Measurements from ENCODE around the gene MTA1.

Gene MTA1

DNA sequence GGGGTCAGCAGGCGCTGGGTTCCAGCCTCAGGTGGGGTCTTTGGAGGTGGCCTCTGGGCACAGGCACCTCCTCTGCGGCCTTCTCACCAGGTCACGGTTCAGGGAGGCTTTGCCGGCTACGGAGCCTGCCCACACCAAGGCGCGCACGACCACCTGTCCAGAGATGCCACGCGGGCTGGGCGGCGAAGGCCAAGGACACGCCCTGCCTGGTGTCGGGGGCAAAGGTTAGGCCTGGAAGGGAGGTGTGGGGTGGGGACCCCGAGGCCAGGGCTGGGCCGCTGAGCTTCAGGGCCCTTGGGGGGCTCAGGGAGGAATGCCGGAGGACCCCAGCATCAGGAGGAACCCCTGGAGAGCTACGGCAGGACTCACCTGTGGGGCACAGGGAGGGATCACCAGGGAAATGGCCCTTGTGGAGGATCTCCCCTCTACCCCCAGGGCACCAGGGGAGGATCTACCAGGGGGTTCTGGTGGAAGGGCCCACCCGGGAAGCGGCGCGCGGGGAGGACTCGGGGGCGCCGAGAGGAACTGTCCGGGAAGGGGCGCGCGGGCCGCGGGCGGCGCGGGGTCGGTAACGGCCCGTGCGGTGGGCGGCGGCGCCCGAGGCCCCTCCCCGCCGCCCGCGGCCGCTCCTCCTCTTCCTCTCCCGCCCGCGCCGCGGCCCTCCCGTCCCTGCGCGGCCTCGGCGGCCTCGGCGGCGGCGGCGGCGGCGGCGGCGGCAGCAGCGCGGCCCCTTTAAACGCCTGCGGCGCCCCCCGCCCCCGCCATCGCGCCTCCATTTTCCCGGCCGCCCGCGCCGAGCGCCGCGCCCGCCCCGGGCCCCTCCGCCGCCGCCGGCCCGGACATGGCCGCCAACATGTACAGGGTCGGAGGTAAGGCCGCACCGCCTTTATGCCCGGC, at the start of gene MTA1:
TSS of gene MTA1 (plus strand) at position 633 of the 897 bp plus-strand sequence. CDS start at position 842, 209 bp downstream.
- no peak for DNase-seq

DNA sequence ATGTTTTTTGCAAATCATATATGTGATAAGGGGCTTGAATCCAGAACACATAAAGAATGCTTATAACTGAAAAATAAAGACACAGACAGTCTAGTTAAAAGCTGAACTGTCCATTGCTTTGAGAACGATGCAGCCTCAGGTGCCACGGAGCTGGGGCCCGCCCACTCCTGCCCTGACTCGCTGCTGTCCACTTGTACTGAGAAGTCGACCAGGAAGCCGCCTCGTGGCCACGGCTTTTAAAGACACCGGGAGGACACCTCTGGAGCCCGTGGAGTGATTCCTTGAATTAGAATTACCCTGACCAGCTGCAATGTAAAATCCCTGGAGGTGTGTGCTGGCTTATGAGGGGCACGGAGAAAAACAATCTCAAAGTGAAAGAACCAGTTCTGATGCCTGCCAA, 45.2 kb upstream of the MTA1 start:
- DNase-seq, result no peak

DNA sequence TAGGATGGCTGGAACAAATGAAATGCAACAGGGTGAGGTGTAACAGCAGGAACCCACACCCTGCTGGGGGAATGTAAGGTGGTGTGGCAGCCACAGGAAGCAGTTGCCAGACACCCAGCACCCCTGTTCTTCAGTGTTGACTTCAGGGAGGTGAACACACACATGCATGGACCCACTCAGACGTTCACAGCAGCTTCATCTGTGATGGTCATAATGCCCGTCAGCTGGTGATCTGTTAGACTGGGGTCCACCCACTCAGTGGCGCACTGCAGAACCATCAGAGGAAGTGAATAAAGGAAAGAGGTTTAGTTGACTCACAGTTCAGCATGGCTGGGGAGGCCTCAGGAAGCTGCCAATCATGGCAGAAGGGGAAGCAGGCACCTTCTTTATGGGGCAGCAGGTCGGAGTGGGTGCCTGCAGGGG, 44.0 kb upstream of the MTA1 start:
- no peak for DNase-seq

DNA sequence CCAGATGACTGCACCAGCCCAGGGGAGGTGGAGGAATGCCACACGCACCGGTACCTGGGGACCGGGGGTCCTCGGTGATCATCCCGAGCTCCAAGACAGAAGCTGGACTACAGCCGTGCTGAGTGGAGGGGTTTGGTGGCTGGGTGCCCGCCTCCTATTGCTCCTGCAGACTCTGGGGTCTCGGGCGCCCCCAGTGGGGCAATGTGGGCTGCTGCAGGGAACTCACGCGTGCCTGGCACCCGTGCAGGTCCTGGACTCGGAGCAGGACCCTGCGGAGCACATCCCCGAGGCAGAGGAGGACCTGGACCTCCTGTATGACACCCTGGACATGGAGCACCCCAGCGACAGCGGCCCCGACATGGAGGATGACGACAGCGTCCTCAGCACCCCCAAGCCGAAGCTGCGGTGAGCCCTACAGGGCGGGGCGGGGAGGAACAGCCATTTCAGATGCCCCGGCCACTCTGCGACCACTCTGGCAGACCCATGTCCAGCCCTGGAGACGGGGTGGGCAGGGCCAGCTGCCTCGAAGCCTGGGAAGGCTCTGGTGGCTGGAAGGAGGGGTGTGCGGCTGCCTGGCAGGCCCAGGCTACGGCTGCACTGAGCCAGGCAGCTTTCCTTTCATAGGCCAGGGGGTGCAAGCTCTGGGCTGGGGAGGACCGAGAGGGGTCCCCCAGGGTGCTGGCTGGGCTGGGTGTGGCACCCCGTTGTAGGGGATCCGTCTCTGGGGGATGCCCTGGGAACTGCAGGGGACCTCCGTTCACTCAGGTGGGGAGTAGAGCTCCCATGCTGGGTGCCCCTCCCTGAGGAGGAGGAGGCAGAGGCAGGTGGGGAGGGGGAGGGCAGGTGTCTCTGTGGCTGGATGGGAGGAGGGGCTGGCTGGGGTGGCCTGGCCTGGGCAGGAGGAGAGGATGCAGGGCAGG, 42.8 kb upstream of the MTA1 start:
- DNase-seq, result no peak

DNA sequence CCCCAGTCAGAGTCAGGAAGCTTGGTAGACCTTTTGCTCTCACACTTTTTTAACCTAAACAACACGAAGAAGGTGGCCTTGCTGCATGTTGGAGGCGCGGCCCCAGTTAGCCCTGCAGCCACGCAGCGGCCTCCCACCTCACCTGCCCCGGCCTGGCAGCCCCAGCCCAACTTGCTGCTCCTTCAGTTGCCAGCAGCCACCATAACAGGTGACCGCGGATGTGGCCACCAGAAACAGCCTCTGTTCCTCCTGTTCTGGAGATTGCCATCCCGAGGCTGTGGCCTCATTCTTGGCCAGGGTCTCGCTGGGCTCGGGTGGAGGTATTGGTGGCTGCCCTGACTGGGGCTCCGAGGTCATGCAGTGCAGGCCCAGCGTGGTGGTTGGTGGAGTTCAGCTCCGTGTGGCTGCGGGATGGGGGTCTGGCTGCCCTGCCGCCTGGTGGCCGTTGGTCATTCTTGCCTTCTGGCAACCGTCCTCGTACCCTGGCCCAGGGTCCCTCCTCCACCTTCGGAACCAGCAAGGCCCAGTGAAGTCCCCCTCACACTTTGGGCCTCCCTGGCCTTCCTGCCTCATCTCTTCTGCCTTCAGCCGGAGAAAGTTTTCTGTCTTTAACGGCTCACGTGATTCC, 42.0 kb upstream of the MTA1 start:
- no peak for DNase-seq

DNA sequence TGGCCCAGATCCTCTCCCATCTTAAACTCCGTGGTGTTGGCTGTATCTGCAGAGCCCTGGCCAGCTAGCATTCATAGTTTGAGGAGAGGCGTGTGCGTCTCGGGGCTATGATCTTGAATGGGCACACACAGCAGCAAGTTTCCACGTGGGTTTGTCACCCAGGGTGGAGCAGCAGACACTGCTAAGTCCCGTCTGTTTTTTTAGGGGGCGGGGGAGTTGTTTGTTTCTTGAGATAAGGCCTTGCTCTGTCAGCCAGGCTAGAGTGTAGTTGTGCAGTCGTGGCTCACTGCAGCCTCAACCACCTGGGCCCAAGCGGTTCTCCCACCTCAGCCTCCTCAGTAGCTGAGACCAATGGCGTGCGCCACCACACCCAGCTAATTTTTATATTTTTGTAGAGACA, 41.4 kb upstream of the MTA1 start:
- DNase-seq, result no peak

DNA sequence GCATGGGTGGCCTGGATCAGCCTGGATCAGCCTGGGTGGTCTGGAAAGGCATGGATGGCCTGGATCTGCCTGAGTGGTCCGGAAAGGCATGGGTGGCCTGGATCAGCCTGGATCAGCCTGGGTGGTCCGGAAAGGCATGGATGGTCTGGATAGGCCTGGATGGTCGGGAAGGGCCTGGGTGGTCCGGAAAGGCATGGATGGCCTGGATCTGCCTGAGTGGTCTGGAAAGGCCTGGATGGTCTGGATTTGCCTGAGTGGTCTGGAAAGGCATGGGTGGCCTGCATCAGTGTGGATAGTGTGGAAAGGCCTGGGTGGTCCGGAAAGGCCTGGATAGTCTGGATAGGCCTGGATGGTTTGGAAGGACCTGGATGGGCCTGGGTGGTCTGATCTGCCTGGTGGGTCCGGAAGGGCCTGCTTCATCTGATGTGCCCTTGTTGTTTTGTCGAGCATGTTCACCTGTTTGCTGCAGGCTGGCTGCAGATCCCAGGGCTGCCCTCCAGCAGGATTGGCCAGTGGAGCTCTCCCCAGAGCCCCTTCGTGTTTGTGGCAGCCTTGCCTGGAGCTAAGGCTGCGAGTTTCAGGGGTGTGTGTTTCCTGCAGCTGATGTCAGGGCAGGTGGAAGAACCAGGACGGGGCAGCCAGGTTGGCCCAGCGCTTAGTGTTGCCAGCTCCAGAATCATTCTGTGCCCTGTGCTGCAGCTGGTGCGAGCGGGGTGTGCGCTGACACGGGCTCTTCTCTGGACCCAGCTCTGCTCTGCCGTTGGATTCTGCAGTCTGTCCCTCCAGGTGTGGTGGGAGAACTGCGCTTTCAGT, 40.5 kb upstream of the MTA1 start:
- DNase-seq, result no peak

DNA sequence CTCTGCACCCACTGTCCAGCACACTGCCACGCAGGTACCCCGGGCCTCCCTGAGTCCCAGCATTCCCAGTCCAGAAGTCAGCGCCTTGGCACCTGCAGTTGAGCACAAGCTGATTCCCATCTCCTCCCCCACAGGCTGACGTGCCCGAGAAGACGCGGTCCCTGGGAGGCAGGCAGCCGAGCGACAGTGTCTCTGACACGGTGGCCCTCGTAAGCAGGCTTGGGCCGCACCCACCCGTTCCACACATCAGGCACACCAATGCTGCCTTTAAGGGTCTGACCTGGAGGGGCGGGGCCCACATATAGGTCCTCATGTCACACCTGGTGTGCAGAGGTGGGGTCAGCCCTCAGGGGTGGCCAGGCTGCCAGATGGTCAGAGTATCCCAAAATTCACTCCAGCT, 39.7 kb upstream of the MTA1 start:
- DNase-seq, result no peak

DNA sequence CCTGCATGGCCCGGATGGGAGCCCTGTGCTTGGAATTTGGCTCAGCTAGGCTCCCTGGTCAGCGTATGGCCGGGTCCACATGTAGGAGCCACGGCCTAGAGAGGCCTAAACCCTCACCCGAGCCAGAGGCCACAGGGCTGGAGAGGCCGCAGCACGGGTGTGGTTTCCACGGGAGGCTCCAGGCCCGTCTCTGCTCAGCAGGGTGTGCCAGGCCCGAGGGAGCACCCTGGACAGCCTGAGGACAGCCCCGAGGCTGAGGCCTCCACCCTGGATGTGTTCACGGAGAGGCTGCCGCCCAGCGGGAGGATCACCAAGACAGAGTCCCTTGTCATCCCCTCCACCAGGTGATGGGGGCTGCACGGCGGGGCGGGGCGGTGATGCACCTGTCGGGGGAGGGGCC, 38.9 kb upstream of the MTA1 start:
- no peak for DNase-seq

DNA sequence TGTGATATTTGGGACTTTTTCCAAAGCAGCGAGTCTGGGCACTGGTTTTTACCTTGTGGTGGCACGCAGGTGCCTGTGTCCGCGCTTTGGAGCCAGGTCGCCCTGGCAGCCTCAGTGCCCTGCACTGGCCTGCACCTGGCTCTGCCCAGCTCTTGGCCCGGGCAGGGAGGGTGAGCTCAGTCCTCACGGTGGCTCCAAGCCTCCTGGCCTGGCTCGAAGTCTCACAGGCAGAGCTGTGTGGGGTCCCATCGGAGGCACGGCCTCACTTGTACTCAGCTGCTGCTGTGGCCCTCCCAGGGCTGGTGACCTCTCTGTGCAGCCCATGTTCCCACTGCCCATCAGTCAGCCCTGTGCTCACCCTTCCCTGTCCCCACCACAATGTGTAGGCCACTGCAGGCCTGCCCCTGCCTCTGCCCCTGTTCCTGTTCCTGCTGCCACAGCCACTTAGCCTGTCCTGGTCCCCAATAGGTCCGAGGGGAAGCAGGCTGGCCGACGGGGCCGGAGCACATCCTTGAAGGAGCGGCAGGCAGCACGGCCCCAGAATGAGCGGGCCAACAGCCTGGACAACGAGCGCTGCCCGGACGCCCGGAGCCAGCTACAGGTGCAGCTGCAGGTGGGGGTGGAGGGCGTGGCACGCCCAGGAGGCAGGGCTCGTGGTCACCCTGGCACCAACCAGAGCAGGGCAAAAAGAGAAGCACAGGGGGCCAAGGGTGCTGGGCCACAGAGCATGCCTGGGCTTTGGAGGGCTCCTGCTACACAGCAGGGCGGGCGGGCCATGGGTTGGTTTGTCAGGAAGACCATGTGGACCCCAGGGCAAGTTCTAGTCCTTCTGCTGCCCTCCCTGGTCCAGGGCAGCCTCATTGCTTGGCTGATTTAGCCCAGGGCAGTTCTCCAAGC, 37.9 kb upstream of the MTA1 start:
- no peak for DNase-seq

DNA sequence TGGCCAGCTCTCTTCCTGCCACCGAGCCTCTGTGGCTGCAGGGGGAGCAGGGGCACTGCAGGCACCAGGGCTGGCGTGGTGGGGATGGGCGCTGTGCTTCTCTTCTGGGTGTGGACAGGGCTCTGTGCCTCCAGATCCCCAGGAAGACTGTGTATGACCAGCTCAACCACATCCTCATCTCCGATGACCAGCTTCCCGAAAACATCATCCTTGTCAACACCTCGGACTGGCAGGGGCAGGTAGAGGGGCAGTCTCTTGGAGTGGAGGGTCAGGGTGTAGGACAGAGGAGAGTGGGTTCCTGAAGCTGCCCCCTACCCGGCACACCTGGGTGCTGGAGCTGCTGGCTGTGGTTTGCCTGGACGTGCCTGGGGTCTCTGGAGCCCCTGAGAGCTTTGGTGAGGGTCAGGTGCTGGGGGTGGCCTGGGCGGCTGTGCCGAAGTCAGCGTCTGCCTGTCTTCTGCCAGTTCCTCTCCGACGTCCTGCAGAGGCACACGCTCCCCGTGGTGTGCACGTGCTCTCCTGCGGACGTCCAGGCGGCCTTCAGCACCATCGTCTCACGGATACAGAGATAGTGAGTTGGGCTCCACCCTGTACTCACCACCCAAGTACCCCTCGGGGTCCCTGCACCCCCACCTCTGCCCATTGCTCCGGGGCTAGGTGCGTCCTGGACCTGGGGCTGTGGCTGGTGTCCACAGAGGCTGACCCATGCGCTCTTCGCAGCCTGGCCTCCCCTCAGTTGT, 37.1 kb upstream of the MTA1 start:
- DNase-seq, result no peak

DNA sequence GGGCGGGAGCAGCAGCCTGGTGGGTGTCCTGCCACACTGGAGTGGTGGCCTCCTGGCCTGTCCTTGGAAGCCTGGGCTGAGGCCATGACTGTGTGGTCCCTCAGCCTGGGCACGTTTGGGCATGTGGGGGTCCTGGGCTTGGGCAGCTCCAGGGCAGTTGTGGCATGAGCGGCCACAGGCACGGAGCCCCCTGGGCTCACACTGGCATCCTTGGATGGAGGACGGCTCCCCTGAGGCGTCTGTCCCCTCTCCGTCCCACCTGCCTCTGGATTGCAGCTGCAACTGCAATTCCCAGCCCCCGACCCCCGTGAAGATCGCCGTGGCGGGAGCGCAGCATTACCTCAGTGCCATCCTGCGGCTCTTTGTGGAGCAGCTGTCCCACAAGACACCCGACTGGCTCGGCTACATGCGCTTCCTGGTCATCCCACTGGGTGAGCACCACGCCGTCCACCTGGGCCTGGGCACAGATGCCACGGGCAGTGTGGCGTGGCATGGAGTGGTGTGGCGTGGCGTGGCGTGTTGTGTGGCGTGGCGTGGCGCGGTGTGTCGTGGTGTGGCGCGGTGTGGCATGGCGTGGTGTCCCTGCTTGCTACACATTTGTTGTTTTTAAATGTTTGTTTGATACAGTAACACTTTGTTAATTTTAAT, 36.4 kb upstream of the MTA1 start:
- DNase-seq, result no peak

DNA sequence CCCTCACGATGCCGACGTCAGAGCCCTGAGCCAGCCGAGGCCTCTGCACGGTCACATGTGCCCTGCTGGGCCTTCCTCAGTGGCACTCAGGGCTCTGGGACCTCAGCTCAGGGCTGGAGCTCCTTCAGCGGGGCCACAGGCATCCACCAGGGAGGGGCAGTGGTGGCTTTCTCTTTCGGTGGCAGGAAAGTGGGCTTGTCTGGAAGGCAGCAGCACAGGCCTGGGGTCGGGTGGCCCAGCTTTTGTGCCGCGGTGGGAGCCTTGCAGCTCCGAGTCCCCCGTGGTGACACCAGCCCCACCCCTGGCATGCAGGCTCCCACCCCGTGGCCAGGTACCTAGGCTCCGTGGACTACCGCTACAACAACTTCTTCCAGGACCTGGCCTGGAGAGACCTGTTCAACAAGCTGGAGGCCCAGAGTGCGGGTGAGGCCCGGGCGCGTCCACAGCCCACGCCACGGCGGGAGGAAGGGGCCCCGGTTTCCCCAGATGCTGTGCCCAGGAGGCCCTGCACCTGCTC, 35.5 kb upstream of the MTA1 start:
- no peak for DNase-seq

DNA sequence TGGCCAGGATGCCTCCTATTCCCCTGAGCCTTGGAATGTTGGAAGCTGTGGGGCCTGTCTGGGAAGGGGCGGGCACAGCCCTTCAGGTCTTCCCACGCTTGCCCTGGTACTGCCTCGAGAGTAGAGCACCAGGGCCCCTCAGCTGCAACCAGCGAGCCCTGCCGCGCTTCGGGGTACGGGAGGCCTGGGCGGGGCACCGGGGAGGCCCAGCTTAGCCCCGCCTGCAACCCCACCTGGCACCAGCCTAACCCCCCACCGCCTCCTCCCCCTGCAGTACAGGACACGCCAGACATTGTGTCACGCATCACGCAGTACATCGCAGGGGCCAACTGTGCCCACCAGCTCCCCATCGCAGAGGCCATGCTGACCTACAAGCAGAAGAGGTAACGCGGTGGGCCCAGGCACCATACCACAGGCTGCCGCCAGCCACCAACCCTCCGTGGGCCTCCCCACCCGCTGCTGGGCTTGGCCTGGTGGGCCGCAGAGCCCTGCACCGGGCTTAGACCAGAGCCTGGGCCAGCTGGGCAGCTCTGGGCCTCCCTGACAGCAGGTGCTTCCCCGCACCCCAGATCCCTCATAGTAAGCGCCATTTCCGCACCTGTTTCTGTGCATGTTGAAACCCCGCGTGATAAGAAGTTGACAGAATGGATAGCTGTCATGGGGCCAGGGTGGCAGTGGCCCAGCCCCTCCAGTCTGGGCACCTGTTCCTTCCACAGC, 34.9 kb upstream of the MTA1 start:
- DNase-seq, result no peak

DNA sequence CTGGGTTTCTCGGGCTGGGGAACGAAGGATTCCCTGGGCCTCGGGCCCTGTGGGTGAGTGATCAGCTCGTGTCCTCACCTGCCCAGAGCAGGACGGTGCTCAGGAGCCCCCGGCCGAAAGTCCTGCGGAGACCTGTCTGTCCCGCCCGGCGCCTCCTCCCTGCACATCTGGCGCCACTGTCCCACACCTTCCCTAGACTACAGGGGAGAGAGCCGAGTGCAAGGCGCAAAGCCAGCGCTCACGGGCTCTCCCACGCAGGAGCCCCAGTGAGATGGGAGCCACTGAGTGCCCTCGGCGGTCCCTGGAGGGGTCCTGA, 34.3 kb upstream of the MTA1 start:
- no peak for DNase-seq

DNA sequence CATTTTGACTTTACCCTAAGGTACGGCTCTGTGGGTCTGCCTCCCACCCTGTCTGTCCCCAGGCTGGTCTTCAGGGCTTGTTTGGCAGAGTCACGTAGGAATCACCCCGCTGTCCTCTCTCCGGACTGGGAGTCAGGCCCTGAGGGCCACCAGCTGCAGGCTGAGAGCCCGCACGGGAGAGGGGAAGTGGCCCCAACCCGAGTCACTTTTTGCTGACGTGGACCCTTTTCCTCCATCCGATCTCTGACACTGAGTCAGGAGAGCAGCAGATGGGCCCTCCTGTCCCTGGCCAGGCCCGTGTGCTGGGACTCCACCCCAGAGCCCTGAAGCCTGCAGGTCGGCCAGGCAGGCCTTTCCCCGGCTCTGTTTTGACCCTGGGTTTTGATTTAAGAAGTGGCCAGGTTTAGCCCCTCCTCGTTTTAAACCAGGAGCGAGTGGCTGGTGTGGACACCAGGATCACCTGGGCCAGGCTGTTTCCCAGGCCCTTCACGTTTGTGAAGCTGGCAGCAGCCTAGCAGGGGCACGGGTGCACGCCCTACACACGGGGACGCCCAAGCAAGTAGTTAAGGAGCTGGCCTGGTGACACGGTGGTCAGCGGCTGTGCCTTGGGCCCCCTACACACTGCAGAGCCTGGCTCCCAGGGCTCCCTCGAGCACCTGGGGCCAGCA, 33.8 kb upstream of the MTA1 start:
- no peak for DNase-seq

DNA sequence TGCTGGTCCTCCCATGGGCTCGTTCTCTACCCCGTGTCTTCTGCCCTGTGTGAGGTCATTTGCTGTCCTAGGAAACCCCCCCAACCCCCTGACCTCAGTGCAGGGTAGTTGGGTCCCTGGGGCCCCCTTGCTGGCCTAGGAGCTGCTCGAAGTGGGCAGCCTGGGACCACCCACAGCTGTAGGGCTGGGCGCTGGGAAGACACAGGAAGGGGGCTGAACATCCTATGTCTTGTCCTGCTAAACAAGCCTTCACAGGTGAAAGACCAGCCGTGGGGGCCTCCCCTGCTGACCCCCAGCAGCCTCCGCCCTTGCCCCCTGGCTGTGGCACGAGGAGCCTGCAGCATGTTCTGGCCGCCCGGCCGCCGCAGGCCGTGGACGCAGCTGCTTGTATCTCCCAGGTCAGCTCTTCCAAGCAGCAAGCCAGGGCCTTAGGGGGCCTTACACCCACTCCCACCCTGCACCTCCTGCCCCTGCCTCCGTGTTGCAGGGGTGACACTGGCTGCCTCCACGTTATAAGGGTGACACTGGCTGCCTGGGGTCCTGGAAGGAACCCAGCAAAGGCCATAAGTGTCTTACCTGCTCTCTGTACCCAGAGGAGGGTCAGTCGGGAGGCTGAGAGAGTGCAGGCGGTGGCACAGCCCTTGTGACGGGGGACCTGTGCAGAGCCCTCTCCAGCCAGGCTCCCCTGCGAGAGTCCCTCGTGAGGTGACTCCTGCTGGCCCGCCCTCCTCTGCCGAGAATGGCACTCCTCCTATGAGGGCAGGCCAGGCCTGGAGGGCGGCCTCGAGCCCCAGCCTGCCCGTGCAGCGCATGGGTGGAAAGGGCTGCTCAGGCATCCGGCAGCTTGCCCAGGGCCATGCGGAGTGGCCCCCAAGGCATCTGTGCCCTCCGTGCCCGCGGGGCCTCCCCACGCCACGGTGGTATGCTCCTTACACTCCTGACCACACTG, 32.8 kb upstream of the MTA1 start:
- DNase-seq, result no peak

DNA sequence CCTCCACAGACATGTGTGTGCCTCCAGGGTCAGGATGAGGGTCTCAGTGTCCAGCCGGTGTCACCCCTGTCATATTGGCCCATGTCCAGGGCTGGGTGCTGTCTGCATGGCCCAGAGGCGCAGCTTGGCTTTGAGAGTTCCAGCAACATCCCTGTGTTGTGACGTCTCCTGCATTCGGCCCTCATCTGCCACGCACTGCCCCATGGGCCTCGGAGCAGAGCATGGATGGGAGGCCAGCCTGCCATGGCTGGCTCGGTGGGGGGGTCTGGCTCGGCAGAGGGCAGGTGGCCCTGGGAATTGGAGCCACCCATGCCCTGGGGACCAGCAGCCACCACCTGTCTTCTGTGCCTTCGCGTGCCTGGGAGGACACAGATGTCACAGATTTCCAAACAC, 32.1 kb upstream of the MTA1 start:
- DNase-seq, result no peak

Data from cerebellar nuclear complex (tissue), 1 donor.